Activated gamma-delta T cell treated with anti-CD3 and anti-CD28 coated beads, Interleukin-2, amount 50 U/mL, for 16 hours (primary cell): ENCODE results near the gene GOLT1B.

Experiments
- DNase-seq: peaks from one replicate; pipeline ENCODE4 v3.0.0-alpha.2; 2020; ENCODE audit warnings: low read depth

GOLT1B gene

DNA sequence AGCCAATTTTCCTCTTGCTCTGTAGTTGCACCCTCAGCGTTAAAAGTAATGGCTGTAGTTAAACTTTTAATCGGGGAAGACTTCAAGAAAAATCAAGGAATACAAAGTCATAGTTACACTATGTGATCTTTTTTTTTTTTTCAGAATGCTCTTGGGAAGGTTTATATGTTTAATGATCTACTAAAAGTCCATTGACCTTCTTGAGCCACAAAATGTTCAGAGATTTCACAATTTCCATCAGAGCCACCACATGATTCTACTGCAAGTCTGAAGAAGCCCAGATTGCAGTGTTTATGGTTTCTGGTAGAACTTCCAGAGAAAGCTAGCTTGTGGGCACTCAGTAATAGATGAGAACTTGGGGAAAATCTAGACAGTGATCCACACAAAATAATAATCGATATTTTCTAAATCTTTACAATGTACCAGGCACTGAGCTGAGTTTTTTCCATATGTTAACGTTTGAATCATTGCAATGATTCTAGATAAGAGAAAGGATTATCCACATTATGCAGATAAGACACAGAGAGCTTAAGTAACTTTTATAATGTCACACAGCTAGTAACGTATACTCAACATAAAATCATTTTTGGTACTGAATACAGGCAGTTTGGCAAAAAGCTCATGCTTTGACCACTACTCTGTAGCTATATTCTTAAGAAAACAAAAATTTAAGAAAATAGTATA is 64.8 kb downstream of the GOLT1B start:
- no peak for DNase-seq

DNA sequence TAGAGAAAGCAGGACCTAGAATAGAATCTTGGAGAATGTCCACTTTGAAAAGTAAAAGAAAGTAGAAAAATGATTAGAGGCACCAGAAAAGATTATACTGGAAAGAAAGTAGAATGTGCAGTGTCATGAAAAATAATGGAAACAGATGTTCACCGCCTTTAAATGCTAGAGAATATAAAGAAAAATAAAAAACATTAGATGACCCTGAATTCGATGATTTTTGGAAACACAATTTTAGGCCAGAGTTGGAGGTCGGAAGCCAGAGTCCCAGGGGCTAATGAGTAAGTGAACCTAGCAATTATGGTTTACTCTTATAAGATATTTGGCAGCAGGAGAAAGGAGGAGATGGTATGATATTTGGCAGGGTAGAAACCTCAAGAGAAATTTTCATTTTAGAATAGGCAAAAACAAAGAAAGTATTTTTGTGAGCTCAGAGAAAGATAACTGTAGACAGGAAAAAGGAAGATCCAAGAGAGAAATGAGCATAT is 65.4 kb downstream of the GOLT1B start:
- no peak for DNase-seq
